Activated CD4-positive, alpha-beta memory T cell treated with anti-CD3 and anti-CD28 coated beads for 36 hours (primary cell): Measurements from ENCODE around the gene PCAT7. TPM values are rescaled to one million over a fixed set of nuclear protein-coding genes. Genes with fewer than 3 reads are reported as not detected.
A peak's percentile ranks its signal among the peaks of the same experiment; 100 is the strongest.
"Not testable (repeated sequence)": the region's sequence is repeated elsewhere in the genome, so short reads cannot be mapped to it uniquely, and the experiment has no call there.

Experiments used
- CTCF ChIA-PET: fragments of 350-600 bp; sonication (Branson Sonifier 250); formaldehyde crosslinking; loops from one replicate; lab custom pipeline; 2021; ENCODE audit warnings: antibody characterized with exemption, inconsistent platforms; lab: Charles Lee
- POLR2A ChIA-PET: fragments of 350-600 bp; sonication (Branson Sonifier 250); formaldehyde crosslinking; loops from one replicate; lab custom pipeline; 2021; ENCODE audit warnings: antibody characterized with exemption; lab: Charles Lee
- DNase-seq: peaks from one replicate; pipeline ENCODE4 v3.0.0-alpha.2; 2020
- H3K27ac Mint-ChIP-seq: one replicate; pipeline ENCODE4 v1.8.0; 2021; ENCODE audit warnings: mixed read lengths
- H3K27me3 Mint-ChIP-seq: one replicate; pipeline ENCODE4 v1.8.0; 2021; ENCODE audit warnings: mixed read lengths
- H3K36me3 Mint-ChIP-seq: one replicate; pipeline ENCODE4 v1.8.0; 2021; ENCODE audit warnings: mixed read lengths
- H3K4me1 Mint-ChIP-seq: one replicate; pipeline ENCODE4 v1.8.0; 2021; ENCODE audit warnings: low read depth, mixed read lengths
- H3K4me3 Mint-ChIP-seq: one replicate; pipeline ENCODE4 v1.8.0; 2021; ENCODE audit warnings: mild to moderate bottlenecking, mixed read lengths
- H3K9me3 Mint-ChIP-seq: one replicate; pipeline ENCODE4 v1.8.0; 2021; ENCODE audit warnings: mixed read lengths
- intact Hi-C: fragments of 100-400 bp; cut with micrococcal nuclease; formaldehyde crosslinking; loops from one replicate; pipeline ENCODE4 v1.15.1; 2023
- total RNA-seq, 2 experiments: library from RNA; stranded (reverse); gene quantifications; one replicate each; pipeline ENCODE4 v1.2.3, GENCODE V29; 2021

PCAT7 gene
- total RNA-seq, result not detected

- H3K27me3 Mint-ChIP-seq, result peaks cover 6% of the 10 kb centered on the region
- ChIA-PET POLR2A (no interaction called here), CTCF (interaction anchor here (0.6 to 1.2 kb wide), 9 partner anchors 41 to 614 kb away, joined by 3 to 8 read pairs (median 4); no protein-coding TSS in a partner anchor)
- H3K9me3 Mint-ChIP-seq, result no peaks in the 10 kb centered on the region
- H3K4me1 Mint-ChIP-seq, result no peaks in the 10 kb centered on the region
- DNase-seq, result peak; percentile 61
- no peak within 1 kb of the TSS for H3K4me3 Mint-ChIP-seq
- H3K36me3 Mint-ChIP-seq, result no peaks in the 10 kb centered on the region
- no peak within 1 kb of the TSS for H3K27ac Mint-ChIP-seq
- intact Hi-C loops, result loop anchor here (1.0 kb wide), 1 partner anchor 49 kb away; no protein-coding TSS in a partner anchor
Measured at GRCh38 chr9:94554439-94555331, at the start of gene PCAT7. TSS of gene PCAT7 (plus strand) at chr9:94555083.

GRCh38 chr9:94506370-94506769, 48.5 kb upstream of the PCAT7 start:
- H3K27me3 Mint-ChIP-seq, result peaks cover 12% of the 10 kb centered on the region
- H3K4me3 Mint-ChIP-seq, CTCF ChIA-PET, POLR2A ChIA-PET, H3K4me1 Mint-ChIP-seq, H3K36me3 Mint-ChIP-seq, DNase-seq, H3K9me3 Mint-ChIP-seq, H3K27ac Mint-ChIP-seq, intact Hi-C loops: not testable (repeated sequence)

GRCh38 chr9:94507531-94508258, 47.2 kb upstream of the PCAT7 start:
- Mint-ChIP-seq H3K4me3 (no peak overlapping the region), H3K9me3 (no peaks in the 10 kb centered on the region), H3K27me3 (peaks cover 12% of the 10 kb centered on the region), H3K36me3 (no peaks in the 10 kb centered on the region), H3K27ac (no peak overlapping the region), H3K4me1 (no peaks in the 10 kb centered on the region)
- CTCF ChIA-PET, result no interaction called here
- intact Hi-C loops, result no loop called here
- POLR2A ChIA-PET, result no interaction called here
- DNase-seq, result no peak

GRCh38 chr9:94511134-94511954, 43.5 kb upstream of the PCAT7 start:
- Mint-ChIP-seq H3K27me3 (peaks cover 3% of the 10 kb centered on the region), H3K27ac (no peak overlapping the region)
- CTCF ChIA-PET, result no interaction called here

GRCh38 chr9:94511955-94512265, 43.0 kb upstream of the PCAT7 start:
- ChIA-PET POLR2A (interaction anchor here (0.6 kb wide), 1 partner anchor 140 kb away, joined by 5 read pairs; no protein-coding TSS in a partner anchor), CTCF (no interaction called here)
- DNase-seq, result no peak
- intact Hi-C loops, result no loop called here
- no peak overlapping the region for H3K27ac Mint-ChIP-seq
- H3K27me3 Mint-ChIP-seq, result peaks cover 3% of the 10 kb centered on the region
- no peaks in the 10 kb centered on the region for H3K4me1 Mint-ChIP-seq
- H3K9me3 Mint-ChIP-seq, result no peaks in the 10 kb centered on the region
- H3K4me3 Mint-ChIP-seq, result no peak overlapping the region
- no peaks in the 10 kb centered on the region for H3K36me3 Mint-ChIP-seq

More at GRCh38 chr9:94511134-94511954, 43.5 kb upstream of the PCAT7 start:
- Mint-ChIP-seq H3K36me3 (no peaks in the 10 kb centered on the region), H3K4me3 (no peak overlapping the region), H3K9me3 (no peaks in the 10 kb centered on the region), H3K4me1 (no peaks in the 10 kb centered on the region)
- intact Hi-C loops, result no loop called here
- POLR2A ChIA-PET, result interaction anchor here (0.6 kb wide), 1 partner anchor 141 kb away, joined by 5 read pairs; no protein-coding TSS in a partner anchor
- no peak for DNase-seq

GRCh38 chr9:94514722-94515121, 40.2 kb upstream of the PCAT7 start:
- Mint-ChIP-seq H3K4me1 (no peaks in the 10 kb centered on the region), H3K27ac (no peak overlapping the region), H3K27me3 (no peaks in the 10 kb centered on the region), H3K9me3 (no peaks in the 10 kb centered on the region), H3K4me3 (no peak overlapping the region), H3K36me3 (no peaks in the 10 kb centered on the region)
- ChIA-PET POLR2A (no interaction called here), CTCF (no interaction called here)
- DNase-seq, result no peak
- intact Hi-C loops, result no loop called here

GRCh38 chr9:94517254-94517653, 37.6 kb upstream of the PCAT7 start:
- Mint-ChIP-seq H3K4me1 (no peaks in the 10 kb centered on the region), H3K4me3 (no peak overlapping the region), H3K36me3 (no peaks in the 10 kb centered on the region), H3K27ac (no peak overlapping the region), H3K9me3 (no peaks in the 10 kb centered on the region), H3K27me3 (peaks cover 2% of the 10 kb centered on the region)
- no peak for DNase-seq
- ChIA-PET POLR2A (no interaction called here), CTCF (no interaction called here)
- intact Hi-C loops, result no loop called here

GRCh38 chr9:94525396-94526035, 29.4 kb upstream of the PCAT7 start:
- Mint-ChIP-seq H3K27ac (no peak overlapping the region), H3K9me3 (no peaks in the 10 kb centered on the region), H3K4me1 (no peaks in the 10 kb centered on the region), H3K36me3 (no peaks in the 10 kb centered on the region), H3K4me3 (no peak overlapping the region), H3K27me3 (peaks cover 8% of the 10 kb centered on the region)
- DNase-seq, result no peak
- intact Hi-C loops, result no loop called here
- CTCF ChIA-PET, result no interaction called here
- POLR2A ChIA-PET, result no interaction called here

- intact Hi-C loops, result no loop called here
- Mint-ChIP-seq H3K9me3 (no peaks in the 10 kb centered on the region), H3K27me3 (peaks cover 10% of the 10 kb centered on the region), H3K4me3 (no peak overlapping the region), H3K4me1 (no peaks in the 10 kb centered on the region), H3K27ac (no peak overlapping the region), H3K36me3 (no peaks in the 10 kb centered on the region)
- DNase-seq, result no peak
- ChIA-PET CTCF (no interaction called here), POLR2A (interaction anchor here (0.6 kb wide), 1 partner anchor 286 kb away, joined by 7 read pairs; no protein-coding TSS in a partner anchor)
Measured at GRCh38 chr9:94526271-94526670, 28.6 kb upstream of the PCAT7 start.

- no peak for DNase-seq
Measured at GRCh38 chr9:94526951-94527350, 27.9 kb upstream of the PCAT7 start.

GRCh38 chr9:94528886-94529285, 26.0 kb upstream of the PCAT7 start:
- ChIA-PET POLR2A (no interaction called here), CTCF (interaction anchor here (0.6 kb wide), 1 partner anchor 521 kb away, joined by 4 read pairs; no protein-coding TSS in a partner anchor)
- intact Hi-C loops, result no loop called here
- H3K9me3 Mint-ChIP-seq, result no peaks in the 10 kb centered on the region
- no peak for DNase-seq
- peaks cover 13% of the 10 kb centered on the region for H3K27me3 Mint-ChIP-seq
- no peak overlapping the region for H3K27ac Mint-ChIP-seq
- no peaks in the 10 kb centered on the region for H3K4me1 Mint-ChIP-seq
- H3K4me3 Mint-ChIP-seq, result no peak overlapping the region
- no peaks in the 10 kb centered on the region for H3K36me3 Mint-ChIP-seq

More at GRCh38 chr9:94526951-94527350, 27.9 kb upstream of the PCAT7 start:
- no peak overlapping the region for H3K4me3 Mint-ChIP-seq
- H3K27me3 Mint-ChIP-seq, result peaks cover 12% of the 10 kb centered on the region
- no peaks in the 10 kb centered on the region for H3K4me1 Mint-ChIP-seq
- ChIA-PET POLR2A (no interaction called here), CTCF (no interaction called here)
- no peaks in the 10 kb centered on the region for H3K36me3 Mint-ChIP-seq
- intact Hi-C loops, result no loop called here
- no peaks in the 10 kb centered on the region for H3K9me3 Mint-ChIP-seq
- no peak overlapping the region for H3K27ac Mint-ChIP-seq
